ENCODE results near the gene PPP1R37. TPM values are rescaled to one million over a fixed set of nuclear protein-coding genes. Genes with fewer than 3 reads are reported as not detected.

Gene PPP1R37
- total and polyA plus RNA-seq, 2 of the 13 experiments (the other 11 are each of a cell fraction or from before 2014, with no cell fraction given), result 9.0 to 14.3 TPM

GRCh38 chr19:45076029-45076850, 16.7 kb upstream of the PPP1R37 start, which contains the start of gene ZNF296 (continued):
- TF ChIP-seq ZNF672 (CRISPR knock-in tag; IDR thresholded peaks at IDR 0.05) (no peak), SP2 (CRISPR knock-in tag; IDR thresholded peaks at IDR 0.05) (no peak), NONO (IDR thresholded peaks at IDR 0.05) (no peak), NONO (CRISPR knock-in tag; conservative IDR thresholded peaks at IDR 0.05) (no peak), HMG20B (CRISPR knock-in tag; conservative IDR thresholded peaks at IDR 0.05) (no peak), SIN3A (IDR thresholded peaks at IDR 0.05; ENCODE audit: borderline replicate concordance, low read depth, low read length) (peak; percentile 76; the same call in 1 of the 2 replicates), ZNF362 (CRISPR knock-in tag; IDR thresholded peaks at IDR 0.05; ENCODE audit: borderline replicate concordance) (no peak), ZNF331 (CRISPR knock-in tag; IDR thresholded peaks at IDR 0.05) (peak; percentile 34; the same call in 1 of the 2 replicates), KMT2A (CRISPR knock-in tag; IDR thresholded peaks at IDR 0.05) (no peak), NFIB (CRISPR knock-in tag; IDR thresholded peaks at IDR 0.05; ENCODE audit: borderline replicate concordance) (no peak), ZNF580 (CRISPR knock-in tag; IDR thresholded peaks at IDR 0.05; ENCODE audit: borderline replicate concordance, low read depth) (no peak), ZBTB25 (CRISPR knock-in tag; IDR thresholded peaks at IDR 0.05) (0 out of 2 replicates have a peak, but pooled peaks have one; percentile 69), NBN (conservative IDR thresholded peaks at IDR 0.05) (no peak), ZNF124 (CRISPR knock-in tag; IDR thresholded peaks at IDR 0.05) (no peak), AKNA (CRISPR knock-in tag; IDR thresholded peaks at IDR 0.05; ENCODE audit: borderline replicate concordance) (no peak), RELA (CRISPR knock-in tag; IDR thresholded peaks at IDR 0.05) (no peak)
- TF ChIP-seq, protein P1, sequence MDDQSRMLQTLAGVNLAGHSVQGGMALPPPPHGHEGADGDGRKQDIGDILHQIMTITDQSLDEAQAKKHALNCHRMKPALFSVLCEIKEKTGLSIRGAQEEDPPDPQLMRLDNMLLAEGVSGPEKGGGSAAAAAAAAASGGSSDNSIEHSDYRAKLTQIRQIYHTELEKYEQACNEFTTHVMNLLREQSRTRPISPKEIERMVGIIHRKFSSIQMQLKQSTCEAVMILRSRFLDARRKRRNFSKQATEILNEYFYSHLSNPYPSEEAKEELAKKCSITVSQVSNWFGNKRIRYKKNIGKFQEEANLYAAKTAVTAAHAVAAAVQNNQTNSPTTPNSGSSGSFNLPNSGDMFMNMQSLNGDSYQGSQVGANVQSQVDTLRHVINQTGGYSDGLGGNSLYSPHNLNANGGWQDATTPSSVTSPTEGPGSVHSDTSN (CRISPR knock-in tag; IDR thresholded peaks at IDR 0.05; ENCODE audit: borderline replicate concordance), result no peak
- TF ChIP-seq, protein P2, sequence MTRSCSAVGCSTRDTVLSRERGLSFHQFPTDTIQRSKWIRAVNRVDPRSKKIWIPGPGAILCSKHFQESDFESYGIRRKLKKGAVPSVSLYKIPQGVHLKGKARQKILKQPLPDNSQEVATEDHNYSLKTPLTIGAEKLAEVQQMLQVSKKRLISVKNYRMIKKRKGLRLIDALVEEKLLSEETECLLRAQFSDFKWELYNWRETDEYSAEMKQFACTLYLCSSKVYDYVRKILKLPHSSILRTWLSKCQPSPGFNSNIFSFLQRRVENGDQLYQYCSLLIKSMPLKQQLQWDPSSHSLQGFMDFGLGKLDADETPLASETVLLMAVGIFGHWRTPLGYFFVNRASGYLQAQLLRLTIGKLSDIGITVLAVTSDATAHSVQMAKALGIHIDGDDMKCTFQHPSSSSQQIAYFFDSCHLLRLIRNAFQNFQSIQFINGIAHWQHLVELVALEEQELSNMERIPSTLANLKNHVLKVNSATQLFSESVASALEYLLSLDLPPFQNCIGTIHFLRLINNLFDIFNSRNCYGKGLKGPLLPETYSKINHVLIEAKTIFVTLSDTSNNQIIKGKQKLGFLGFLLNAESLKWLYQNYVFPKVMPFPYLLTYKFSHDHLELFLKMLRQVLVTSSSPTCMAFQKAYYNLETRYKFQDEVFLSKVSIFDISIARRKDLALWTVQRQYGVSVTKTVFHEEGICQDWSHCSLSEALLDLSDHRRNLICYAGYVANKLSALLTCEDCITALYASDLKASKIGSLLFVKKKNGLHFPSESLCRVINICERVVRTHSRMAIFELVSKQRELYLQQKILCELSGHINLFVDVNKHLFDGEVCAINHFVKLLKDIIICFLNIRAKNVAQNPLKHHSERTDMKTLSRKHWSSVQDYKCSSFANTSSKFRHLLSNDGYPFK (CRISPR knock-in tag; IDR thresholded peaks at IDR 0.05; ENCODE audit: borderline replicate concordance), result no peak

Measured in HepG2 (cell line).